Caco-2 (cell line): Measurements from ENCODE around the gene GPAT3. TPM values are rescaled to one million over a fixed set of nuclear protein-coding genes. Genes with fewer than 3 reads are reported as not detected.

Experiments used
- BruUV-seq: library from RNA; stranded (reverse); fragments of 400-500 nt; replicated peaks from 2 replicates; lab custom pipeline; 2021; lab: Mats Ljungman, UMichigan
- CTCF ChIA-PET: fragments of 300-600 bp; sonication (Branson Sonifier 250); formaldehyde crosslinking; loops from one replicate; lab custom pipeline; 2022; ENCODE audit warnings: antibody characterized with exemption; lab: Charles Lee
- POLR2A ChIA-PET: fragments of 300-600 bp; sonication (Branson Sonifier 250); formaldehyde crosslinking; loops from one replicate; lab custom pipeline; 2022; ENCODE audit warnings: antibody characterized with exemption; lab: Charles Lee
- DNase-seq, 2 experiments: peaks; one replicate each; pipeline versions ENCODE4 v3.0.0 to v3.0.0-alpha.2; 2020 to 2022
- H3K27me3 ChIP-seq: replicated peaks from 2 replicates; pipeline ENCODE4 v1.6.0; 2011; ENCODE audit warnings: low read length; ENCODE audit not compliant: control insufficient read depth, insufficient read depth
- H3K36me3 ChIP-seq: 2 replicates; pipeline ENCODE4 v1.5.1; 2011; ENCODE audit warnings: low read length; ENCODE audit not compliant: control insufficient read depth, insufficient read depth
- H3K4me1 ChIP-seq: fragments of 250-450 bp; sonication (Bioruptor Pico); 2 replicates; pipeline ENCODE4 v1.5.1; 2020; ENCODE audit warnings: mild to moderate bottlenecking
- H3K4me3 ChIP-seq: 2 replicates; pipeline ENCODE4 v1.5.1; 2011; ENCODE audit warnings: low read depth, mild to moderate bottlenecking, control low read depth, low read length
- H3K9me3 ChIP-seq: fragments of 250-450 bp; sonication (Bioruptor Pico); 2 replicates; pipeline ENCODE4 v1.5.1; 2020; ENCODE audit warnings: mild to moderate bottlenecking, moderate library complexity
- H3K27ac Mint-ChIP-seq: one replicate; pipeline ENCODE4 v1.8.0; 2022; ENCODE audit warnings: mixed read lengths; ENCODE audit not compliant: unreplicated experiment
- H3K27me3 Mint-ChIP-seq: one replicate; pipeline ENCODE4 v1.8.0; 2022; ENCODE audit warnings: mixed read lengths; ENCODE audit not compliant: insufficient read depth, unreplicated experiment
- H3K36me3 Mint-ChIP-seq: one replicate; pipeline ENCODE4 v1.8.0; 2022; ENCODE audit warnings: mild to moderate bottlenecking, mixed read lengths; ENCODE audit not compliant: insufficient read depth, unreplicated experiment
- H3K4me1 Mint-ChIP-seq: one replicate; pipeline ENCODE4 v1.8.0; 2022; ENCODE audit warnings: low read depth, mixed read lengths; ENCODE audit not compliant: unreplicated experiment
- H3K4me3 Mint-ChIP-seq: one replicate; pipeline ENCODE4 v1.8.0; 2022; ENCODE audit warnings: mild to moderate bottlenecking, moderate library complexity, mixed read lengths; ENCODE audit not compliant: unreplicated experiment
- H3K9me3 Mint-ChIP-seq: one replicate; pipeline ENCODE4 v1.8.0; 2022; ENCODE audit warnings: mixed read lengths; ENCODE audit not compliant: unreplicated experiment
- intact Hi-C: fragments of 100-400 bp; cut with micrococcal nuclease; formaldehyde crosslinking; loops from one replicate; pipeline ENCODE4 v1.10.0; 2022; ENCODE audit not compliant: unreplicated experiment
- total RNA-seq: library from RNA; stranded (reverse); gene quantifications from 2 replicates; pipeline ENCODE4 v1.2.3, GENCODE V29; 2022
- TF ChIP-seq, protein P1 (sequence below), 2 experiments: fragments of 200-600 bp in 1 of 2; IDR thresholded peaks; 1 replicate in 1 of 2; 2 replicates in 1 of 2; pipeline versions ENCODE4 v1.5.1 to v1.8.0; 2011 to 2022; ENCODE audit warnings: antibody characterized with exemption in 1 of 2, control low read depth in 1 of 2, inconsistent platforms in 1 of 2, low read depth in 1 of 2, low read length in 1 of 2, mild to moderate bottlenecking in 1 of 2, moderate library complexity in 1 of 2; ENCODE audit not compliant: insufficient read depth in 1 of 2, severe bottlenecking in 1 of 2, unreplicated experiment in 1 of 2

Gene GPAT3
- total RNA-seq, 1 experiment from 2014 or later = 4.6 TPM

DNA sequence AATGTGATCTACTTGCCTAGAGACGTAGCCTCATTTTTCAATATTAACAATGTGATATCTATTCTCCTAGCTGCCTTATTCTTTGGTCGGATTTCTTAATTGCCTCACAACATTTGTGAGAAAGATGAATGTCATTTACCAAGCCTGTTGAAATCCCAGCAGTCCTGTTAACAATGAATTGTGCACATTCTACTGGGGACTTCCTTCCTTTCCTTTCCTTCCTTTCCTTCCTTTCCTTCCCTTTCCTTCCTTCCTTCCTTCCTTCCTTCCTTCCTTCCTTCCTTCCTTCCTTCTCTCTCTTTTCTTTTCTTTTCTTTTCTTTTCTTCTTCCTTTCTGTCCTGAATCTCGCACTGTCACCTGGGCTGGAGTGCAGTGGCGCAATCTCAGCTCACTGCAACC, 107.1 kb downstream of the GPAT3 start:
- BruUV-seq = no TSS peak
- no peak overlapping the region for H3K27ac Mint-ChIP-seq

DNA sequence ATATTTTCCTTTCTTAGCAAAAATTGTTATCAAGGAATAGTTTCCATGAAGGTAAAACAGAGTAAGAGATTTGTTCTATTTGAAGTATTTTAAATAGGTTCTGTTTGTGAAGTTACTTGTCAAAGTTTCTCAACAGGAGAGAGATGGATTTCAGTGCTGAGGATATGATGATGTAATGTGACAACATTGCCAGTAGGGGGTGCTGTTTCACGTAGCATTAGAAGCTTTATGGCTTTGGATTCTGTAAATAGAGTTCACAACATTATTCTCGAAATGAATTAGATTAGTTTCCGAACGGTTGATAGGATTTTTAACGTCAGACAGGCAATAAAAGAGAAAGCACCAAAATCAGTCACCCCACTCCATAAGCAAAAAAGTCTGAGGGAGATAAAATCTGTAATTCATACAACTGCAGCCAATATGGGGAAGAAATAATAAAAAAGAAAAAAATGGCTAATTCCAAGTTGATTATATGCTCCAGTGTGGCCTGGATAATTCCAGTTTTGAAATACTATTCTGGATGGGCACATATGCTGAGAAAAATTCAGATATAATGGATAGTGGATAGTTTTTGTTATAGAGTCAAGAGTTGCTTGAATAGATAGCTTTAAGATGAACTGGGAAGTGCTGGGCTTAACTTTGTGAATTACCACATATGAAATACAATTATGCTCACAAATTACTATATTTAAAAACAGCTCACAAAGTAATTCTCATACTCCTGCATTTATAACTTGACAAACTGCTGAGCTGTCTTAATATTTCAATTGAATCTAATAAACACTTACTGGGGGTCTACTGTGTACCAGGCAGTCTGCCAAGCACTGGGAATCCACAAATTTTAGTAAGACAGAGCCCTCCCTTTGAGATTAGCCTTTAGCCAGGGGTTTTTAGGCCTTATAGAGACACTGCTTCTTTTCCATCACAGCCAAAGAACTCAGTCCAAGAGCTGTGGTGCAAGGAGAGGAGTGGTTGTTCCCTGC, 109.1 kb downstream of the GPAT3 start:
- intact Hi-C loops = loop anchor here (1.0 to 5.0 kb wide), 3 partner anchors 126 to 860 kb away; no protein-coding TSS in a partner anchor
- Mint-ChIP-seq H3K27me3 (peaks cover 2% of the 10 kb centered on the region), H3K4me1 (peaks cover 6% of the 10 kb centered on the region), H3K9me3 (no peaks in the 10 kb centered on the region), H3K4me3 (no peak overlapping the region), H3K27ac (no peak overlapping the region), H3K36me3 (no peaks in the 10 kb centered on the region)
- ChIA-PET POLR2A (no interaction called here), CTCF (interaction anchor here (0.7 to 1.0 kb wide), 2 partner anchors 126 to 317 kb away, joined by 3 to 4 read pairs; no protein-coding TSS in a partner anchor)
- no peaks in the 10 kb centered on the region for H3K27me3 ChIP-seq
- H3K4me3 ChIP-seq = no peak overlapping the region
- no peaks in the 10 kb centered on the region for H3K9me3 ChIP-seq
- no TSS peak for BruUV-seq
- TF ChIP-seq, protein P1, sequence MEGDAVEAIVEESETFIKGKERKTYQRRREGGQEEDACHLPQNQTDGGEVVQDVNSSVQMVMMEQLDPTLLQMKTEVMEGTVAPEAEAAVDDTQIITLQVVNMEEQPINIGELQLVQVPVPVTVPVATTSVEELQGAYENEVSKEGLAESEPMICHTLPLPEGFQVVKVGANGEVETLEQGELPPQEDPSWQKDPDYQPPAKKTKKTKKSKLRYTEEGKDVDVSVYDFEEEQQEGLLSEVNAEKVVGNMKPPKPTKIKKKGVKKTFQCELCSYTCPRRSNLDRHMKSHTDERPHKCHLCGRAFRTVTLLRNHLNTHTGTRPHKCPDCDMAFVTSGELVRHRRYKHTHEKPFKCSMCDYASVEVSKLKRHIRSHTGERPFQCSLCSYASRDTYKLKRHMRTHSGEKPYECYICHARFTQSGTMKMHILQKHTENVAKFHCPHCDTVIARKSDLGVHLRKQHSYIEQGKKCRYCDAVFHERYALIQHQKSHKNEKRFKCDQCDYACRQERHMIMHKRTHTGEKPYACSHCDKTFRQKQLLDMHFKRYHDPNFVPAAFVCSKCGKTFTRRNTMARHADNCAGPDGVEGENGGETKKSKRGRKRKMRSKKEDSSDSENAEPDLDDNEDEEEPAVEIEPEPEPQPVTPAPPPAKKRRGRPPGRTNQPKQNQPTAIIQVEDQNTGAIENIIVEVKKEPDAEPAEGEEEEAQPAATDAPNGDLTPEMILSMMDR (IDR thresholded peaks at IDR 0.05; ENCODE audit: insufficient read depth in 1 of 2, low read depth in 1 of 2, low read length in 1 of 2, severe bottlenecking in 1 of 2, unreplicated experiment in 1 of 2) = peak; percentile 66 to 79
- no peaks in the 10 kb centered on the region for H3K36me3 ChIP-seq
- no peaks in the 10 kb centered on the region for H3K4me1 ChIP-seq
- peak in 1 of 2 experiments; percentile 52 for DNase-seq

More for the DNA sequence above, 107.1 kb downstream of the GPAT3 start:
- no peaks in the 10 kb centered on the region for H3K9me3 ChIP-seq
- POLR2A ChIA-PET = no interaction called here
- H3K4me1 ChIP-seq = no peaks in the 10 kb centered on the region
- intact Hi-C loops = loop anchor here (5.0 kb wide), 1 partner anchor 571 kb away; no protein-coding TSS in a partner anchor
- peaks cover 6% of the 10 kb centered on the region for H3K4me1 Mint-ChIP-seq
- H3K27me3 Mint-ChIP-seq = peaks cover 2% of the 10 kb centered on the region
- CTCF ChIA-PET = interaction anchor here (0.7 kb wide), 1 partner anchor 363 kb away, joined by 3 read pairs; no protein-coding TSS in a partner anchor
- no peaks in the 10 kb centered on the region for H3K9me3 Mint-ChIP-seq
- no peaks in the 10 kb centered on the region for H3K36me3 ChIP-seq
- H3K27me3 ChIP-seq = no peaks in the 10 kb centered on the region
- H3K4me3 ChIP-seq = no peak overlapping the region
- no peak for DNase-seq
- no peaks in the 10 kb centered on the region for H3K36me3 Mint-ChIP-seq
- H3K4me3 Mint-ChIP-seq = no peak overlapping the region
- TF ChIP-seq, protein P1 (IDR thresholded peaks at IDR 0.05; ENCODE audit: insufficient read depth in 1 of 2, low read depth in 1 of 2, low read length in 1 of 2, severe bottlenecking in 1 of 2, unreplicated experiment in 1 of 2) = no peak

DNA sequence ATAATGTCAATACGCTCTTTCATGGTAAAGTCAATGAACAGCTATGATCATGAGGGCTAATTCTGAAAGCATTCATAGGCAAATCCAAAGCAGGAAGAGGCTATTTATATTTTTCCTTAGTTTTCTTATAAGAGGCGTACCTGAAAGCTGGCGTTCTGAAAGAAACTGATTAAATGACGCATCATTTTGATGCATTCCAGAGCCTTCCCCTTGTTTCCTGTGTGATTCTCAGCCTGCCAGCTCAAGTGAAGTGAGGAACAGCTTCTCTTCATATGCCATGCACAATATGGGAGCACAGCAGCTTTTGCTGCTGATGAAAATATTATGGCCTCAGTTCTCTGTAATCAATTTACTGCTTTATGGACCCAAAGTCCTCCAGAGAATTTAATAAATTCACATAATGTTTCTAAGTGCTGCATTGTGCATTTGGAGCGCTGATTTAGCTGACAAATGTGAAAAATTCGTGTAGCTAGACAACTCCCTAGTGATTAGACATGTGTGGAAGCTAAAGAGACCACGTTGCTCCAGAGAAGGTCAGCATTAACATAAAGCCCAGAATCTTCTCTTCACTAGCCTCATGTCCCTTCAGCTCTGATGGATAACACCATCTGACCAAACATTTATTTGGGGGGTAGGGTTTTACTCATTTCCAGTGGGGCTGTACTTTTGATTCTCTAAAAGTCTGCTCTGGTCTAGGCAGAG, 110.8 kb downstream of the GPAT3 start:
- Histone ChIP-seq H3K36me3 (no peaks in the 10 kb centered on the region), H3K9me3 (no peaks in the 10 kb centered on the region), H3K27me3 (no peaks in the 10 kb centered on the region), H3K4me3 (no peak overlapping the region), H3K4me1 (no peaks in the 10 kb centered on the region)
- peaks cover 2% of the 10 kb centered on the region for H3K27me3 Mint-ChIP-seq
- BruUV-seq = no TSS peak
- no peaks in the 10 kb centered on the region for H3K36me3 Mint-ChIP-seq
- TF ChIP-seq, protein P1 (IDR thresholded peaks at IDR 0.05; ENCODE audit: insufficient read depth in 1 of 2, low read depth in 1 of 2, low read length in 1 of 2, severe bottlenecking in 1 of 2, unreplicated experiment in 1 of 2) = no peak
- intact Hi-C loops = no loop called here
- H3K4me3 Mint-ChIP-seq = no peak overlapping the region
- CTCF ChIA-PET = no interaction called here
- no peak overlapping the region for H3K27ac Mint-ChIP-seq
- no peak for DNase-seq
- H3K9me3 Mint-ChIP-seq = no peaks in the 10 kb centered on the region
- H3K4me1 Mint-ChIP-seq = peaks cover 6% of the 10 kb centered on the region
- POLR2A ChIA-PET = no interaction called here
